Lower lobe of right lung (tissue), 2 donors: ENCODE data around the gene CA11. TPM values are rescaled to one million over a fixed set of nuclear protein-coding genes. Genes with fewer than 3 reads are reported as not detected.

Experiments
- ATAC-seq, 2 donors: fragments of 200-7000 bp; cut with Tn5 transposase; one replicate each; pipeline ENCODE4 v1.9.1; 2020 to 2022; ENCODE audit warnings: mild to moderate bottlenecking in 2 of 2, moderate library complexity in 2 of 2
- DNase-seq: peaks from one replicate; pipeline ENCODE4 v3.0.0-alpha.2; 2020
- H3K27ac ChIP-seq: fragments of 200-600 bp; one replicate; pipeline ENCODE4 v1.8.0; 2022
- H3K27me3 ChIP-seq: fragments of 200-600 bp; one replicate; pipeline ENCODE4 v1.8.0; 2022; ENCODE audit warnings: low read depth
- H3K36me3 ChIP-seq: fragments of 200-600 bp; one replicate; pipeline ENCODE4 v1.8.0; 2022; ENCODE audit warnings: mild to moderate bottlenecking
- H3K4me1 ChIP-seq: fragments of 200-600 bp; one replicate; pipeline ENCODE4 v1.8.0; 2022
- H3K4me3 ChIP-seq: fragments of 200-600 bp; one replicate; pipeline ENCODE4 v1.8.0; 2022; ENCODE audit warnings: mild to moderate bottlenecking
- H3K9me3 ChIP-seq: fragments of 200-600 bp; one replicate; pipeline ENCODE4 v1.8.0; 2022
- intact Hi-C: fragments of 100-400 bp; cut with DNase I; formaldehyde crosslinking; loops from one replicate; pipeline ENCODE4 v1.11.0; 2022
- total RNA-seq: library from RNA; stranded (reverse); fragmentation: NEBNext Ultra II Directional; extraction: Animal tissue kit (Norgen Biotek cat#: 25700); gene quantifications from one replicate; pipeline ENCODE4 v1.2.1, GENCODE V29; 2021
- TF ChIP-seq, protein P1 (sequence below): fragments of 200-600 bp; IDR thresholded peaks from one replicate; pipeline ENCODE4 v1.8.0; 2022; ENCODE audit warnings: antibody characterized with exemption, mild to moderate bottlenecking
- donor health status: DM: no; HTN: yes; CAD: no; lungs with severe emphysema.

CA11 gene
- total RNA-seq, 1 donor from 2014 or later = 7.8 TPM

DNA sequence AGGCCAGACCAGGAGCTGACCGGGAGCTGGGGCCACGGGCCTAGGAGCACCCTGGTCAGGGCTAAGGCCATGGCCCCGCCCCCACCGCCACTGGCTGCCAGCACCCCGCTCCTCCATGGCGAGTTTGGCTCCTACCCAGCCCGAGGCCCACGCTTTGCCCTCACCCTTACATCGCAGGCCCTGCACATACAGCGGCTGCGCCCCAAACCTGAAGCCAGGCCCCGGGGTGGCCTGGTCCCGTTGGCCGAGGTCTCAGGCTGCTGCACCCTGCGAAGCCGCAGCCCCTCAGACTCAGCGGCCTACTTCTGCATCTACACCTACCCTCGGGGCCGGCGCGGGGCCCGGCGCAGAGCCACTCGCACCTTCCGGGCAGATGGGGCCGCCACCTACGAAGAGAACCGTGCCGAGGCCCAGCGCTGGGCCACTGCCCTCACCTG is 20.1 kb downstream of the CA11 start:
- no peaks in the 10 kb centered on the region for H3K9me3 ChIP-seq
- peaks cover 29% of the 10 kb centered on the region for H3K36me3 ChIP-seq
- H3K4me1 ChIP-seq = peaks cover 43% of the 10 kb centered on the region
- peak; percentile 49 for DNase-seq
- intact Hi-C loops = no loop called here
- TF ChIP-seq, protein P1, sequence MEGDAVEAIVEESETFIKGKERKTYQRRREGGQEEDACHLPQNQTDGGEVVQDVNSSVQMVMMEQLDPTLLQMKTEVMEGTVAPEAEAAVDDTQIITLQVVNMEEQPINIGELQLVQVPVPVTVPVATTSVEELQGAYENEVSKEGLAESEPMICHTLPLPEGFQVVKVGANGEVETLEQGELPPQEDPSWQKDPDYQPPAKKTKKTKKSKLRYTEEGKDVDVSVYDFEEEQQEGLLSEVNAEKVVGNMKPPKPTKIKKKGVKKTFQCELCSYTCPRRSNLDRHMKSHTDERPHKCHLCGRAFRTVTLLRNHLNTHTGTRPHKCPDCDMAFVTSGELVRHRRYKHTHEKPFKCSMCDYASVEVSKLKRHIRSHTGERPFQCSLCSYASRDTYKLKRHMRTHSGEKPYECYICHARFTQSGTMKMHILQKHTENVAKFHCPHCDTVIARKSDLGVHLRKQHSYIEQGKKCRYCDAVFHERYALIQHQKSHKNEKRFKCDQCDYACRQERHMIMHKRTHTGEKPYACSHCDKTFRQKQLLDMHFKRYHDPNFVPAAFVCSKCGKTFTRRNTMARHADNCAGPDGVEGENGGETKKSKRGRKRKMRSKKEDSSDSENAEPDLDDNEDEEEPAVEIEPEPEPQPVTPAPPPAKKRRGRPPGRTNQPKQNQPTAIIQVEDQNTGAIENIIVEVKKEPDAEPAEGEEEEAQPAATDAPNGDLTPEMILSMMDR = no peak
- no peak overlapping the region for H3K4me3 ChIP-seq
- H3K27ac ChIP-seq = no peak overlapping the region
- no peaks in the 10 kb centered on the region for H3K27me3 ChIP-seq
- no peak for ATAC-seq

DNA sequence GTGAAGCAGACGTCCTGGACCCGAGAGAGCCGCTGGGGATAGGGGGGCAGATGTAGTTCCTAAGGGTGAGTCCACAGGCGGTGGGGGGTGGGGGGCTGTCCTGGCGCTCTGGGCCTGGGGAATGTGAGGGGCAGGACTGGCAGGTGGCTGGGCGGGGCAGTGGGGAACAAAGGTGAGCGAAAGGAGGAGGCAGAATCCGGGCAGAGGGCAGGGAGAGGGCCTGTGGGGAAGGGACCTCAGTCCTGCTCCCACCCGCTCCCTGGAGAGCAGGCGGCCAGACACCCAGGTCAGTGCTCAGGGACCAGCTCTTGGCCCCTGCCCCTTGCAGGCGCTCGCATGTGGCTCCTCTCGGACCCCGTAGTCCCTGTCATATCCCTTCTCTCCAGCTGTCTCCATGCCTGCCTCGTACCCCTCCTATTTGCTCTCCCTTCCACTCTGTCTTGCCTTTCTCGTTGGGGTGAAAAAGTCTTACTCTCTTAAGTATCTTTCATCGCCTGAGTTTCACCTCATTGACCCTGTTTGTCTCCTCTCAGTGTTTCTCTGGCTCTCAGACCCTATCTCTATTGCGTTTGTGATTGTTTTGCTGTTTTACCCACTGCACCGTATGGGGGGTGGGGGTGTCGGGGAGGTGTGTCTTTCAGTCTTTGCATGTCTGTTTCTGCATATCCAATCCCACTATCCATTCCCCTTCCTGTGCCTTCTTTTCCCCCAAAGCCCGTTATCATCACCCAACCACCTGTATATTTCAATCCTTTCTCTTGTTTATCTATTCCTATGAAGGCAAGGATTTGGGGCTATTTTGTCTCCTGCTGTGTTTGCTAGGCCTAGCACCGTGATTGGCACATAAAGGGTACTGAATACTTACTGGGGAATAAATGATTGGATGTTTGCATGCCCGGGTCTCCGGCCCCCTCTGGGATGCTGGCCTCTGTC is 20.9 kb downstream of the CA11 start:
- DNase-seq = peak; percentile 49
- TF ChIP-seq, protein P1 = no peak
- H3K9me3 ChIP-seq = no peaks in the 10 kb centered on the region
- intact Hi-C loops = no loop called here
- H3K4me3 ChIP-seq = peak overlapping the region; percentile 56
- no peak for ATAC-seq
- H3K27ac ChIP-seq = peak overlapping the region; percentile 70
- H3K36me3 ChIP-seq = peaks cover 21% of the 10 kb centered on the region
- H3K4me1 ChIP-seq = peaks cover 38% of the 10 kb centered on the region
- no peaks in the 10 kb centered on the region for H3K27me3 ChIP-seq

GRCh38 chr19:48624067-48624594 is 21.9 kb downstream of the CA11 start:
- peak; percentile 99 for DNase-seq

GRCh38 chr19:48623556-48624066 is 22.4 kb downstream of the CA11 start:
- Histone ChIP-seq H3K36me3 (peaks cover 12% of the 10 kb centered on the region), H3K27me3 (no peaks in the 10 kb centered on the region), H3K9me3 (no peaks in the 10 kb centered on the region), H3K27ac (peak overlapping the region; percentile 70), H3K4me1 (peaks cover 32% of the 10 kb centered on the region), H3K4me3 (peak overlapping the region; percentile 56)
- TF ChIP-seq, protein P1 = no peak
- intact Hi-C loops = no loop called here
- DNase-seq (no peak), ATAC-seq (no peak)

More at GRCh38 chr19:48624067-48624594, 21.9 kb downstream of the CA11 start:
- Histone ChIP-seq H3K36me3 (peaks cover 13% of the 10 kb centered on the region), H3K9me3 (no peaks in the 10 kb centered on the region), H3K4me1 (peaks cover 34% of the 10 kb centered on the region), H3K27me3 (no peaks in the 10 kb centered on the region), H3K4me3 (peak overlapping the region; percentile 56), H3K27ac (peak overlapping the region; percentile 70)
- intact Hi-C loops = no loop called here
- ATAC-seq = peak; percentile 90 to 91
- TF ChIP-seq, protein P1 = no peak

- TF ChIP-seq, protein P1 = no peak
- Histone ChIP-seq H3K4me3 (peak overlapping the region; percentile 72), H3K4me1 (peaks cover 62% of the 10 kb centered on the region), H3K27ac (peak overlapping the region; percentile 86), H3K9me3 (no peaks in the 10 kb centered on the region), H3K27me3 (no peaks in the 10 kb centered on the region), H3K36me3 (peaks cover 29% of the 10 kb centered on the region)
- intact Hi-C loops = no loop called here
- DNase-seq = no peak
- ATAC-seq = no peak
These were observed 26.0 kb downstream of the CA11 start for GRCh38 chr19:48619692-48620585.
